ENCODE results near the gene ABTB2. TPM values are rescaled to one million over a fixed set of nuclear protein-coding genes. Genes with fewer than 3 reads are reported as not detected.
"Not testable (repeated sequence)": the region's sequence is repeated elsewhere in the genome, so short reads cannot be mapped to it uniquely, and the experiment has no call there.

ABTB2 gene
- total RNA-seq, 2 experiments from 2014 or later: 2.4 to 2.5 TPM

- no peak for TF ChIP-seq CTCF (IDR thresholded peaks at IDR 0.05)
- peak; percentile 97 for ATAC-seq
- intact Hi-C loops (cut with micrococcal nuclease): no loop called here
- Mint-ChIP-seq H3K27me3 (peaks cover 7% of the 10 kb centered on the region), H3K4me3 (peak overlapping the region; percentile 45), H3K36me3 (ENCODE audit: low read depth) (peaks cover 2% of the 10 kb centered on the region), H3K4me1 (ENCODE audit: low read depth) (peaks cover 54% of the 10 kb centered on the region), H3K27ac (no peak overlapping the region), H3K9me3 (no peaks in the 10 kb centered on the region)
- ChIA-PET CTCF (interaction anchor here (1.0 to 5.8 kb wide), 6 partner anchors 8 to 75 kb away, joined by 3 to 50 read pairs (median 4); no protein-coding TSS in a partner anchor), POLR2A (interaction anchor here (0.6 to 8.9 kb wide), 4 partner anchors 11 to 81 kb away, joined by 3 to 45 read pairs (median 3); no protein-coding TSS in a partner anchor)
- peak; percentile 91 for DNase-seq
Measured at GRCh38 chr11:34250732-34251588, 106.8 kb downstream of the ABTB2 start.

GRCh38 chr11:34250211-34250610 is 107.6 kb downstream of the ABTB2 start:
- ChIA-PET CTCF (interaction anchor here (1.0 to 5.8 kb wide), 8 partner anchors 9 to 74 kb away, joined by 3 to 50 read pairs (median 4); no protein-coding TSS in a partner anchor), POLR2A (interaction anchor here (0.7 to 8.9 kb wide), 2 partner anchors 15 to 80 kb away, joined by 3 to 45 read pairs; no protein-coding TSS in a partner anchor)
- Mint-ChIP-seq H3K9me3 (no peaks in the 10 kb centered on the region), H3K36me3 (ENCODE audit: low read depth) (peaks cover 2% of the 10 kb centered on the region), H3K4me1 (ENCODE audit: low read depth) (peaks cover 61% of the 10 kb centered on the region), H3K4me3 (no peak overlapping the region), H3K27me3 (peaks cover 7% of the 10 kb centered on the region), H3K27ac (no peak overlapping the region)
- ATAC-seq: no peak
- intact Hi-C loops (cut with micrococcal nuclease): no loop called here
- DNase-seq: no peak
- no peak for TF ChIP-seq CTCF (IDR thresholded peaks at IDR 0.05)

DNA sequence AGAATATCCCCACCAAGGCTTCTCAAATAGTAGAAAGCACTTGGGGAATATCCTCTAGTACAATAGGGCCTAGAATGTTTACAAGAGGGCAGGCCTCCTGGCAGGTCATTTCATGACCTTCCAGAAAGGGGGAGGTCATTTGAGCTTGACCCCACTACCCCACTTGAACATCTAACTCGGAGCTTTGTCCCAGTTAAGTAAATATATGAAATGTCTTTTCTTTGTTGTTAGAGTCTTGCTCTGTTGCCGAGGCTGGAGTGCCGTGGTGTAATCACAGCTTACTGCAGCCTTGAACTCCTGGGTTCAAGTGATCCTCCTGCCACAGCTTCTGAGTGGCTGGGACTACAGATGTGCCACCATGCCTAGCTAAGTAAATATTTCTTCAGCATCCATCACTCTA is 108.4 kb downstream of the ABTB2 start:
- Mint-ChIP-seq H3K4me3 (no peak overlapping the region), H3K27ac (no peak overlapping the region), H3K9me3 (no peaks in the 10 kb centered on the region), H3K4me1 (ENCODE audit: low read depth) (peaks cover 69% of the 10 kb centered on the region), H3K36me3 (ENCODE audit: low read depth) (peaks cover 2% of the 10 kb centered on the region), H3K27me3 (peaks cover 4% of the 10 kb centered on the region)
- intact Hi-C loops (cut with micrococcal nuclease): loop anchor here (5.0 to 10.0 kb wide), 3 partner anchors 37 to 355 kb away; partner anchors contain the start of genes ABTB2 and LMO2
- ChIA-PET POLR2A (interaction anchor here (0.9 to 8.9 kb wide), 4 partner anchors 10 to 43 kb away, joined by 3 to 45 read pairs (median 4); no protein-coding TSS in a partner anchor), CTCF (interaction anchor here (1.0 to 5.8 kb wide), 9 partner anchors 10 to 108 kb away, joined by 3 to 50 read pairs (median 4); partner anchors contain the start of gene ABTB2)
- DNase-seq (no peak), ATAC-seq (no peak)
- no peak for TF ChIP-seq CTCF (IDR thresholded peaks at IDR 0.05)

DNA sequence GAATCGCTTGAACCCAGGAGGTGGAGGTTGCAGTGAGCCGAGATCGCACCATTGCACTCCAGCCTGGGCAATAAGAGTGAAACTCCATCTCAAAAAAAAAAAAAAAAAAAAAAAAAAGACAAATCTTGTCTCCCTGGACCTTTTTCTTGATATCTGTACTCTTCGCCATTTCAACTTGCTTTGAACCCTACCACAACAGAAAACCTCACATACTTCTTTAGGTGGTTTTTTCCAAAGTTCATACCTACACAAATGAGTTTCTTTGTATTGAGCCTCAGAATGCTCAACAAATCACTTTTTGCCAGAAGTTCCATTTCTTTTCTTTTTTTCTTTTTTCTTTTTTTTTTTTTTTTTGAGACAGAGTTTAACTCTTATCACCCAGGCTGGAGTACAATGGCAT is 111.3 kb downstream of the ABTB2 start:
- not testable (repeated sequence) for H3K27me3 Mint-ChIP-seq; H3K36me3 Mint-ChIP-seq (ENCODE audit: low read depth); ATAC-seq; H3K9me3 Mint-ChIP-seq; H3K27ac Mint-ChIP-seq; DNase-seq; H3K4me3 Mint-ChIP-seq
- intact Hi-C loops (cut with micrococcal nuclease): loop anchor here (5.0 to 10.0 kb wide), 3 partner anchors 34 to 352 kb away; partner anchors contain the start of genes ABTB2 and LMO2
- CTCF ChIA-PET: interaction anchor here (1.6 to 5.8 kb wide), 2 partner anchors 12 to 71 kb away, joined by 4 to 50 read pairs; no protein-coding TSS in a partner anchor
- POLR2A ChIA-PET: interaction anchor here (1.0 to 8.9 kb wide), 2 partner anchors 12 to 32 kb away, joined by 3 to 45 read pairs; no protein-coding TSS in a partner anchor
- H3K4me1 Mint-ChIP-seq (ENCODE audit: low read depth): peaks cover 94% of the 10 kb centered on the region

GRCh38 chr11:34245041-34245440 is 112.8 kb downstream of the ABTB2 start:
- POLR2A ChIA-PET: interaction anchor here (1.4 to 8.9 kb wide), 2 partner anchors 10 to 31 kb away, joined by 3 to 45 read pairs; no protein-coding TSS in a partner anchor
- intact Hi-C loops (cut with micrococcal nuclease): loop anchor here (5.0 to 10.0 kb wide), 3 partner anchors 33 to 350 kb away; partner anchors contain the start of genes ABTB2 and LMO2
- peak; percentile 57 for ATAC-seq

More at GRCh38 chr11:34245041-34245440, 112.8 kb downstream of the ABTB2 start:
- TF ChIP-seq CTCF (IDR thresholded peaks at IDR 0.05): no peak
- Mint-ChIP-seq H3K36me3 (ENCODE audit: low read depth) (peaks cover 2% of the 10 kb centered on the region), H3K27me3 (peaks cover 2% of the 10 kb centered on the region), H3K4me3 (no peak overlapping the region), H3K4me1 (ENCODE audit: low read depth) (peaks cover 92% of the 10 kb centered on the region), H3K27ac (peak overlapping the region; percentile 25), H3K9me3 (no peaks in the 10 kb centered on the region)
- CTCF ChIA-PET: interaction anchor here (0.7 kb wide), 1 partner anchor 91 kb away, joined by 3 read pairs; no protein-coding TSS in a partner anchor
- peak; percentile 50 for DNase-seq

All from activated CD8-positive, alpha-beta T cell treated with anti-CD3 and anti-CD28 coated beads for 36 hours (primary cell).